Measurements from ENCODE around the gene COL18A1. TPM values are rescaled to one million over a fixed set of nuclear protein-coding genes. Genes with fewer than 3 reads are reported as not detected.

COL18A1 gene
- total RNA-seq, 6 experiments from 2014 or later = 39.8 to 93.5 (median 86.8) TPM

GRCh38 chr21:45414396-45415187 is 9.6 kb downstream of the COL18A1 start:
- no peak for TF ChIP-seq CTCF (IDR thresholded peaks at IDR 0.05)
- Mint-ChIP-seq H3K4me1 (ENCODE audit: low read depth) (no peaks in the 10 kb centered on the region), H3K36me3 (ENCODE audit: low read depth) (no peaks in the 10 kb centered on the region), H3K9me3 (no peaks in the 10 kb centered on the region), H3K4me3 (no peak overlapping the region), H3K27ac (no peak overlapping the region), H3K27me3 (ENCODE audit: insufficient read depth) (peaks cover 2% of the 10 kb centered on the region)
- no peak for DNase-seq

- no peaks in the 10 kb centered on the region for H3K36me3 Mint-ChIP-seq (ENCODE audit: low read depth)
- peaks cover 2% of the 10 kb centered on the region for H3K27me3 Mint-ChIP-seq (ENCODE audit: insufficient read depth)
- no peaks in the 10 kb centered on the region for H3K4me1 Mint-ChIP-seq (ENCODE audit: low read depth)
- no peak overlapping the region for H3K4me3 Mint-ChIP-seq
- no peak overlapping the region for H3K27ac Mint-ChIP-seq
- no peak for TF ChIP-seq CTCF (IDR thresholded peaks at IDR 0.05)
- DNase-seq = no peak
- no peaks in the 10 kb centered on the region for H3K9me3 Mint-ChIP-seq
Measured at GRCh38 chr21:45415188-45415942, 10.4 kb downstream of the COL18A1 start.

GRCh38 chr21:45415943-45416611 is 11.1 kb downstream of the COL18A1 start:
- no peak overlapping the region for H3K4me3 Mint-ChIP-seq
- no peak overlapping the region for H3K27ac Mint-ChIP-seq
- H3K4me1 Mint-ChIP-seq (ENCODE audit: low read depth) = no peaks in the 10 kb centered on the region
- H3K9me3 Mint-ChIP-seq = no peaks in the 10 kb centered on the region
- peaks cover 2% of the 10 kb centered on the region for H3K27me3 Mint-ChIP-seq (ENCODE audit: insufficient read depth)
- TF ChIP-seq CTCF (IDR thresholded peaks at IDR 0.05) = no peak
- DNase-seq = no peak
- no peaks in the 10 kb centered on the region for H3K36me3 Mint-ChIP-seq (ENCODE audit: low read depth)

GRCh38 chr21:45416620-45417019 is 11.7 kb downstream of the COL18A1 start:
- no peaks in the 10 kb centered on the region for H3K36me3 Mint-ChIP-seq (ENCODE audit: low read depth)
- no peak overlapping the region for H3K4me3 Mint-ChIP-seq
- peaks cover 2% of the 10 kb centered on the region for H3K27me3 Mint-ChIP-seq (ENCODE audit: insufficient read depth)
- H3K9me3 Mint-ChIP-seq = no peaks in the 10 kb centered on the region
- TF ChIP-seq CTCF (IDR thresholded peaks at IDR 0.05) = no peak
- H3K27ac Mint-ChIP-seq = no peak overlapping the region
- no peak for DNase-seq
- H3K4me1 Mint-ChIP-seq (ENCODE audit: low read depth) = no peaks in the 10 kb centered on the region

GRCh38 chr21:45417256-45417950 is 12.4 kb downstream of the COL18A1 start:
- no peaks in the 10 kb centered on the region for H3K9me3 Mint-ChIP-seq

More at GRCh38 chr21:45417256-45417950, 12.4 kb downstream of the COL18A1 start:
- DNase-seq = no peak
- H3K27ac Mint-ChIP-seq = no peak overlapping the region
- TF ChIP-seq CTCF (IDR thresholded peaks at IDR 0.05) = no peak
- H3K27me3 Mint-ChIP-seq (ENCODE audit: insufficient read depth) = peaks cover 2% of the 10 kb centered on the region
- H3K4me1 Mint-ChIP-seq (ENCODE audit: low read depth) = no peaks in the 10 kb centered on the region
- peaks cover 4% of the 10 kb centered on the region; the same call in 1 of the 2 replicates for H3K36me3 Mint-ChIP-seq (ENCODE audit: low read depth)
- no peak overlapping the region for H3K4me3 Mint-ChIP-seq
